Muscle of leg (tissue), 11 donors: ENCODE data around the gene C9orf43. TPM values are rescaled to one million over a fixed set of nuclear protein-coding genes. Genes with fewer than 3 reads are reported as not detected.

Experiments used
- DNase-seq: peaks from one replicate; pipeline ENCODE4 v3.0.0; 2013
- H3K27ac ChIP-seq: one replicate; pipeline ENCODE4 v1.5.1; 2013; ENCODE audit warnings: mild to moderate bottlenecking, low read length, control low read depth
- H3K27me3 ChIP-seq: one replicate; pipeline ENCODE4 v1.6.1; 2013; ENCODE audit warnings: low read length; ENCODE audit not compliant: control insufficient read depth, insufficient read depth
- H3K36me3 ChIP-seq: one replicate; pipeline ENCODE4 v1.6.1; 2013; ENCODE audit warnings: low read length; ENCODE audit not compliant: control insufficient read depth, insufficient read depth
- H3K4me1 ChIP-seq: one replicate; pipeline ENCODE4 v1.6.1; 2013; ENCODE audit warnings: low read length; ENCODE audit not compliant: control insufficient read depth, insufficient read depth
- H3K4me3 ChIP-seq: one replicate; pipeline ENCODE4 v1.5.1; 2013; ENCODE audit warnings: low read length, control low read depth
- H3K9me3 ChIP-seq: replicated peaks from 2 replicates; pipeline ENCODE4 v1.6.1; 2013; ENCODE audit warnings: low read depth, low read length; ENCODE audit not compliant: control insufficient read depth
- WGBS: methylation state at CpG from one replicate; pipeline ENCODE4 v1.1.5; 2013; ENCODE audit warnings: missing lambda C conversion rate; ENCODE audit not compliant: insufficient coverage; 5-methylcytosine and 5-hydroxymethylcytosine counted together
- polyA plus RNA-seq, 8 donors: library from polyadenylated mRNA; unstranded; fragments of 120-200 nt; gene quantifications; one replicate each; pipeline versions ENCODE4 v1.2.1 to v1.2.3, GENCODE V29; 2013; ENCODE audit warnings: inconsistent platforms in 1 of 8, low replicate concordance in 1 of 8; ENCODE audit not compliant: insufficient read length in 8 of 8, insufficient read depth in 1 of 8
- total RNA-seq: library from RNA; stranded (reverse); fragments of 120-200 nt; gene quantifications from one replicate; pipeline ENCODE4 v1.2.4, GENCODE V29; 2013

C9orf43 gene
- total and polyA plus RNA-seq, 9 donors = 0.19 to 0.46 (median 0.25) TPM

- Histone ChIP-seq H3K9me3 (no peaks in the 10 kb centered on the region), H3K27me3 (no peaks in the 10 kb centered on the region), H3K4me3 (no peak overlapping the region), H3K4me1 (peaks cover 3% of the 10 kb centered on the region), H3K27ac (no peak overlapping the region), H3K36me3 (peaks cover 12% of the 10 kb centered on the region)
- 96% methylated on average over 7 of the region's 8 CpGs for WGBS
- DNase-seq = no peak
Observed at GRCh38 chr9:113381909-113382411, 28.6 kb upstream of the C9orf43 start.

- Histone ChIP-seq H3K9me3 (no peaks in the 10 kb centered on the region), H3K27me3 (no peaks in the 10 kb centered on the region), H3K27ac (no peak overlapping the region), H3K4me3 (no peak overlapping the region), H3K36me3 (peaks cover 57% of the 10 kb centered on the region), H3K4me1 (no peaks in the 10 kb centered on the region)
- 96% methylated on average over 4 of the region's 4 CpGs for WGBS
- DNase-seq = no peak
Observed at GRCh38 chr9:113386571-113387393, 23.8 kb upstream of the C9orf43 start.

- no peaks in the 10 kb centered on the region for H3K27me3 ChIP-seq
- no peak overlapping the region for H3K4me3 ChIP-seq
- no peak for DNase-seq
- H3K27ac ChIP-seq = no peak overlapping the region
- H3K4me1 ChIP-seq = no peaks in the 10 kb centered on the region
- 76% methylated on average over 9 of the region's 9 CpGs for WGBS
- peaks cover 65% of the 10 kb centered on the region for H3K36me3 ChIP-seq
- no peaks in the 10 kb centered on the region for H3K9me3 ChIP-seq
Observed at GRCh38 chr9:113387560-113388230, 22.9 kb upstream of the C9orf43 start.

DNA sequence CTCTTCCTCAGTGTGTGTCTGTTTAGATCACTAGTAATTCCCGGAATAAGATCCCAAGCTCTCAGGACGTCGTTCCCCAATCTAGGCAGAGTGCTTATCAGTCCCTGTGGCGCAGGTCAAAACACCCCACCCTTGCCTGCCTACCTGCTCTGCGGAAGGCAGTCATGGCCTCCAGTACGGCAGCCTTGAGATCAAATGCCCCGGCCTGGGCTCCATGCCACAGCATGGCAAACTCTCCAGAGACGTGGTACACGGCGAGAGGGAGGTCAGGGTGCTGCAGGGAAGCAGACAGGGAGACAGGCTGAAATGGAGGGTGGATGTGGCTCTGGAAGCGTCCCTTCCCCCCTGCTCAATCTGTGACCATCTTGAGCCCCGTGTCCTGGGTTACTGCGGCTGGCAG is 21.7 kb upstream of the C9orf43 start:
- DNase-seq = no peak
- Histone ChIP-seq H3K9me3 (no peaks in the 10 kb centered on the region), H3K36me3 (peaks cover 70% of the 10 kb centered on the region), H3K27me3 (no peaks in the 10 kb centered on the region), H3K27ac (no peak overlapping the region), H3K4me3 (no peak overlapping the region), H3K4me1 (no peaks in the 10 kb centered on the region)
- WGBS = 95% methylated on average over 12 of the region's 13 CpGs

DNA sequence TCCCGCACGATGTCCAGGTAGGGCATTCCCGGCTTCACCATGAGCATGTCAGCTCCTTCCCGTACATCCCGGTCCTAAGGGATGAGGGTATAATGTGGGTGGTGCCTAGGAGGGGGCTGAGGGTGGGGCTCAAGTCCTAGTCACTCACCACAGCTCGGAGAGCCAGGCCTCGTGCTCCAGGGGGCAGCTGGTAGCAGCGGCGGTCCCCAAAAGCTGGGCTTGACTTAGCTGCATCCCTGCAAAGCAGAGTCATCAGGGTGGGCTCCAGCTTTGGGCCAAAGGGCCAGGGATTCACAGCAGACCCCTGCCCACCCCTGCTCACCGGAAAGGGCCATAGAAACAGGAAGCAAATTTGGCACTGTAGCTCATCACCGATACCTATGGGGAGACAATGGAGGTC is 21.1 kb upstream of the C9orf43 start:
- H3K27me3 ChIP-seq = no peaks in the 10 kb centered on the region
- DNase-seq = no peak
- peaks cover 70% of the 10 kb centered on the region for H3K36me3 ChIP-seq
- H3K27ac ChIP-seq = no peak overlapping the region
- H3K9me3 ChIP-seq = no peaks in the 10 kb centered on the region
- H3K4me3 ChIP-seq = no peak overlapping the region
- WGBS = 90% methylated on average over 6 of the region's 11 CpGs
- H3K4me1 ChIP-seq = no peaks in the 10 kb centered on the region

DNA sequence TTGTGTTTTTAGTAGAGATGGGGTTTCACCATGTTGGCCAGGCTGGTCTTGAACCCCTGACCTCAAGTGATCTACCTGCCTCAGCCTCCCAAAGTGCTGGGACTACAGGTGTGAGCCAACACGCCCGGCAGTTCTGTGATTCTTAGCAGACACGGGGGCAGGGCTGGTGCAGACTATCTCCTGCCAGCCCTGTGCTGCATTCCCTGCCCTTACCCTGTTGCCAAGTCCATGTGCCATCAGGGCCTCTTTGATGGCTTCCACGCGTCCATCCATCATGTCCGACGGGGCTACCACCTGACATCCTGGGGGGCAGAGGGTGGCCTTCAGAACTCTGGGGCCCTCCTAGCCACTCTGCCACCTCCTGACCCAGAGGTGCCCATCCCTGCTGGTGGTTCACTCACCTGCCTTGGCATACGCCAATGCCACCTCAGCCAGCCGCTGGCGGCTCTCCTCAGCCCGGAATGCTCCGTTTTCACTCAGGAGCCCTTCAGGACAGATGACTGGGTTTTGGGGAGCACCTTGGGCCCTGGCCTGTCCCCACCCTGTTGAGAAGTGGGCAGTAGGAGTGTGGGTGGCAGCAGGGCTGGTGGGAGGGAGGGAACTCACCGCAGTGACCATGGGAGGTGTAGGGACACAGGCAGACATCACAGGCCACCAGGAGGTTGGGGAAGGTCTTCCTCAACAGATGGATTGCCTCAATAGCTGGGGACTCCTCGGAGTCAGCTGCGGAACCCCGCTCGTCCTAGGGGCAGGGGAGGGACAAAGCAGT is 20.2 kb upstream of the C9orf43 start:
- DNase-seq = no peak
- Histone ChIP-seq H3K9me3 (no peaks in the 10 kb centered on the region), H3K4me3 (no peak overlapping the region), H3K36me3 (peaks cover 76% of the 10 kb centered on the region), H3K4me1 (no peaks in the 10 kb centered on the region), H3K27me3 (no peaks in the 10 kb centered on the region), H3K27ac (no peak overlapping the region)
- WGBS = 93% methylated on average over 17 of the region's 17 CpGs

GRCh38 chr9:113391917-113392316 is 18.6 kb upstream of the C9orf43 start:
- Histone ChIP-seq H3K27me3 (no peaks in the 10 kb centered on the region), H3K36me3 (peaks cover 64% of the 10 kb centered on the region), H3K4me1 (no peaks in the 10 kb centered on the region), H3K9me3 (no peaks in the 10 kb centered on the region), H3K27ac (no peak overlapping the region), H3K4me3 (no peak overlapping the region)
- WGBS = 95% methylated on average over 4 of the region's 7 CpGs
- DNase-seq = no peak

DNA sequence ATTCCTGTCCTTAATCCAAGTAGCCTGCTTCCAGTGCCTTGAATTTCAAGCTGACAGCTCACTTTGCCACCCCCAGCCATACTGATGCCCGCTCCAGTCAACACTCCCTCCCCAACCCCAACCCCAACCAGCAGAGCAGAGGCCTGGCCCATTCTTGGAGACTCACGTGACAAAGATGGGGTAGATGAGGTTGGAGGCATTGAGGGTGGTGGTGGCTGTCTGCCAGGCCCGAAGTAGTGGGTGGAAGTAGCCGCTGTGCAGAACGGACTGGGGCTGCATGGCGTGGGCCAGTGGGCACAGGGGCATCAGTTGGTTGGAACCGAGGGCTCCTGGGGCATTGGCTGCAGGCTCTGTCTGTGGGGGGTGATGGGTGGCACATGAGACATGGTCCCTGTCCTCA is 17.3 kb upstream of the C9orf43 start:
- peaks cover 2% of the 10 kb centered on the region for H3K4me1 ChIP-seq
- WGBS = 97% methylated on average over 4 of the region's 7 CpGs
- no peak for DNase-seq
- H3K27me3 ChIP-seq = no peaks in the 10 kb centered on the region
- H3K27ac ChIP-seq = no peak overlapping the region
- peaks cover 50% of the 10 kb centered on the region for H3K36me3 ChIP-seq
- H3K4me3 ChIP-seq = no peak overlapping the region
- no peaks in the 10 kb centered on the region for H3K9me3 ChIP-seq

DNA sequence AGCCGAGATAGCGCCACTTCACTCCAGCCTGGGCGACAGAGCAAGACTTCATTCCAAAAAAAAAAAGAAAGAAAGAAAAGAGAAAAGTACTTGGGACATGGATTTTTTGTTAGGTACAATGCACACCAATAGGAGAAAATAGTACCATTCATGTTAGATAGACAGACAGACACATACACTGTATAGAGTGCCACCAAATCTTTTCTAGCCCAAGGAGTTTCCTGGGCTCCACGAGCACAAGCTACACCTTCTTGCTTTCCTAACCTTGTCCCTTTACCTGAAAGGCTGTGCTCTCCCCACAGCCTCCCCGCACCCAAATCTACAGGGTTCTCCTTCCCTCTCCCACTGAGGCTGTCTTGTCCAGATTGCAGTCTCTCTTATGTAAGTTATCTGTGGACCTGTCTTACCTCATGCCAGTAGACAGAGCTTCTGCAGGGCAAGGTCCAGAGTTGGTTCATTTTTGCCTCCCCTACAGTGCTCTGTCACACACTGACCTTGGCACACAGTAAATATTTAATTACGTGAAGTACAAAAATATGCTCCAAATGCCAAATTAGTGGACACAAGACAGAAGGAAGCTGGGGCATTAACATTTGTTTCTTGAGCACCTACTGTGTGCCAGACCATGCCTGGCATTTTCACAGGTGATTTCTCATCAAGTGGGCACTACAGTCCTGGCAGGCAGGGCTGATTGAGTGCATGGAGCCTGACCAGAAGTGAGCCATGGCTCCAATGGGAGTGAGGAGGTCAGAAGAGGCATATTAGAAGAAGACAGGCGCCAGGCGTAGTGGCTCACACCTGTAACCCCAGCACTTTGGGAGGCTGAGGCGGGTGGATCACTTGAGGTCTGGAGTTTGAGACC is 15.3 kb upstream of the C9orf43 start:
- no peaks in the 10 kb centered on the region for H3K27me3 ChIP-seq
- H3K4me1 ChIP-seq = peaks cover 11% of the 10 kb centered on the region
- H3K27ac ChIP-seq = no peak overlapping the region
- no peaks in the 10 kb centered on the region for H3K9me3 ChIP-seq
- no peak for DNase-seq
- WGBS = 95% methylated on average over 6 of the region's 9 CpGs
- H3K36me3 ChIP-seq = peaks cover 33% of the 10 kb centered on the region
- no peak overlapping the region for H3K4me3 ChIP-seq
